Thoracic aorta (tissue), 2 donors: ENCODE data around the gene ASAP2. TPM values are rescaled to one million over a fixed set of nuclear protein-coding genes. Genes with fewer than 3 reads are reported as not detected.

Experiments
- ATAC-seq: fragments of 150-250 bp; one replicate; pipeline ENCODE4 v1.8.0; 2017; ENCODE audit warnings: low read depth; ENCODE audit not compliant: insufficient number of reproducible peaks, low FRiP score
- DNase-seq: peaks from one replicate; pipeline ENCODE4 v3.0.0-alpha.2; 2020; ENCODE audit warnings: low spot score
- H3K27ac ChIP-seq, 2 donors: fragments of 200-600 bp; sonication (generic); 1 replicate in 1 of 2; 2 replicates in 1 of 2; pipeline ENCODE4 v1.5.1; 2016; ENCODE audit warnings: mild to moderate bottlenecking in 2 of 2, moderate library complexity in 2 of 2
- H3K27me3 ChIP-seq: fragments of 200-600 bp; sonication (generic); replicated peaks from 2 replicates; pipeline ENCODE4 v1.6.0; 2016; ENCODE audit warnings: mild to moderate bottlenecking; ENCODE audit not compliant: insufficient read depth
- H3K36me3 ChIP-seq: fragments of 200-600 bp; sonication (generic); one replicate; pipeline ENCODE4 v1.5.1; 2016
- H3K4me1 ChIP-seq, 2 donors: fragments of 200-600 bp; sonication (generic); 1 replicate in 1 of 2; 2 replicates in 1 of 2; pipeline versions ENCODE4 v1.5.1 to v1.6.0; 2016; ENCODE audit warnings: low read depth in 2 of 2, mild to moderate bottlenecking in 1 of 2; ENCODE audit not compliant: control insufficient read depth in 1 of 2
- H3K4me3 ChIP-seq: fragments of 200-600 bp; sonication (generic); 2 replicates; pipeline ENCODE4 v1.5.1; 2016; ENCODE audit warnings: mild to moderate bottlenecking
- H3K9me3 ChIP-seq: fragments of 200-600 bp; sonication (generic); 2 replicates; pipeline ENCODE4 v1.5.1; 2016
- total RNA-seq, 2 donors: library from RNA; depleted of rRNA; stranded (reverse); fragments of >200 nt; gene quantifications; one replicate each; pipeline versions ENCODE4 v1.1.0 to v1.2.3, GENCODE V29; 2016
- TF ChIP-seq, protein P1 (sequence below): fragments of 200-600 bp; sonication (generic); IDR thresholded peaks from one replicate; pipeline ENCODE4 v1.5.1; 2019; ENCODE audit warnings: antibody characterized with exemption

The ASAP2 gene
- total RNA-seq, 2 donors from 2014 or later, result 58.1 to 102 TPM

DNA sequence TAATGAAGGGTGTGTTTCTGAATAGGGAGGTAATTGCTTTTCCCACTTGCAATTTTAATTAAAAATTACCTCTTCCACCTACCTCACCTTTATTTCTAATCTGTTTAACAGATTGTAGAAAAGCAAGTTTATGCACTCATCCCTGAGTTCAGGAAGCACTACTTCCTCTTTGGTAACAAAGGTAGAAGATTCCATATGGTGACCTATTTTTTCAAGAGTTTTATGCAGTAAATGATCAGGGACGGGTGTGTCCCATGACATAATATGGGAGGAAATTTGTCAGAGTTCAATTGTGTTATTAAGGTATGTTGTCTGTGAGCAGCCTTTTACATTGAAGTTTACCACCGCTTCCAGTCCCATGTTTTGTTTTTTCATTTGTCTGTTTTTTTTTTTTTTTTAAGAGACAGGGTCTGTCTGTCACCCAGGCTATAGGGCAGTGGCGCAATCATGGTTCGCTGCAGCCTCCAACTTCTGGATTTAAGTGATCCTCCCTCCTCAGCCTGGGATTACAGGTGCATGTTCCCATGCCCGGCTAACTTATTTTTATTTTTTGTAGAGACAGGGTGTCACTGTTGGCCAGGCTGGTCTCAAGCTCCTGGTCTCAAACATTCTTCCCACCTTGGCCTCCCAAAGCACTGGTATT lies 68.2 kb downstream of the ASAP2 start:
- H3K4me1 ChIP-seq, result peaks cover 16 to 53% of the 10 kb centered on the region in 2 donors
- no peaks in the 10 kb centered on the region for H3K27me3 ChIP-seq
- TF ChIP-seq, protein P1, sequence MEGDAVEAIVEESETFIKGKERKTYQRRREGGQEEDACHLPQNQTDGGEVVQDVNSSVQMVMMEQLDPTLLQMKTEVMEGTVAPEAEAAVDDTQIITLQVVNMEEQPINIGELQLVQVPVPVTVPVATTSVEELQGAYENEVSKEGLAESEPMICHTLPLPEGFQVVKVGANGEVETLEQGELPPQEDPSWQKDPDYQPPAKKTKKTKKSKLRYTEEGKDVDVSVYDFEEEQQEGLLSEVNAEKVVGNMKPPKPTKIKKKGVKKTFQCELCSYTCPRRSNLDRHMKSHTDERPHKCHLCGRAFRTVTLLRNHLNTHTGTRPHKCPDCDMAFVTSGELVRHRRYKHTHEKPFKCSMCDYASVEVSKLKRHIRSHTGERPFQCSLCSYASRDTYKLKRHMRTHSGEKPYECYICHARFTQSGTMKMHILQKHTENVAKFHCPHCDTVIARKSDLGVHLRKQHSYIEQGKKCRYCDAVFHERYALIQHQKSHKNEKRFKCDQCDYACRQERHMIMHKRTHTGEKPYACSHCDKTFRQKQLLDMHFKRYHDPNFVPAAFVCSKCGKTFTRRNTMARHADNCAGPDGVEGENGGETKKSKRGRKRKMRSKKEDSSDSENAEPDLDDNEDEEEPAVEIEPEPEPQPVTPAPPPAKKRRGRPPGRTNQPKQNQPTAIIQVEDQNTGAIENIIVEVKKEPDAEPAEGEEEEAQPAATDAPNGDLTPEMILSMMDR, result no peak
- DNase-seq (no peak), ATAC-seq (no peak)
- H3K36me3 ChIP-seq, result no peaks in the 10 kb centered on the region
- H3K4me3 ChIP-seq, result no peak overlapping the region
- no peak overlapping the region for H3K27ac ChIP-seq
- H3K9me3 ChIP-seq, result no peaks in the 10 kb centered on the region

DNA sequence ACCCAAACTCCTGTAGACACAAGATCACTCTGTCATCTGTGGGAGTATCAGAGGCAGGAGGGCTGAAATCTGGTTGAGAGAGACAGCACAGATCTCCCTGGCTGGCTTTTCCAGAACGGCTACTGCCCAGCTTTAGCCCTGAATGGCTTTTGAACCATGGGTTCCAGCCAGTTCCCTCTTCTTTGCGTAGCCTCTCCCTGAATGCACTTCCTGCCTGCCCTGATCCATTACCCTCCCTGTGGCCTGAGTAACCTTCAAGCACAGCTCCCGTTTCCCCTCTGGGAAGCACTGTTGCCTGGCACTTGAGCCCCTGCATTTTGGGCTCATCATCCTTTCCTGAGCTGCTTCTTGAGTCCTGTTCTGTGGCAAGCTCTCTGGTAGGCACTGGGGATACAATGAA lies 68.8 kb downstream of the ASAP2 start:
- no peaks in the 10 kb centered on the region for H3K9me3 ChIP-seq
- TF ChIP-seq, protein P1, result no peak
- ATAC-seq, result no peak
- DNase-seq, result no peak
- H3K27ac ChIP-seq, result no peak overlapping the region
- peaks cover 16 to 53% of the 10 kb centered on the region in 2 donors for H3K4me1 ChIP-seq
- no peak overlapping the region for H3K4me3 ChIP-seq
- no peaks in the 10 kb centered on the region for H3K27me3 ChIP-seq
- no peaks in the 10 kb centered on the region for H3K36me3 ChIP-seq

DNA sequence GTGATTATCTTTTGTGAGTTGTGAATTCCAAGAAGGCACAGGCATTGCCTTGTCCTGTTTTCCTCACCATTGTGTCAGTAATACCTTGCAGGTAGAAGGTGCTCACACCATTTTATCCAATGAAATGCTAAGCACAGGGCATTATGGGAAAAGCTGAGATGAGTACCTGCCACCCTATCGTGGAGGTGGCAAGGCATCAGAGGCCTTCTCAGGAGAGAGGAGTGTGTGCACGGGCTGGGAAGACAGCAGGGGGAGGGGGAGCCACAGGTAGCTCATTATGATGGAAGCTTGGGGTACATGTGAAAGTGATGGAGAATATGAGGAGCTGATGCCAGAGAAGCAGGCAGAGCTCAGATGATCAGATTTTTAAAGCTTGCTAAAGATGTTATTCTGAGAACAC lies 69.5 kb downstream of the ASAP2 start:
- Histone ChIP-seq H3K4me3 (no peak overlapping the region), H3K36me3 (no peaks in the 10 kb centered on the region), H3K4me1 (peaks cover 16 to 55% of the 10 kb centered on the region in 2 donors), H3K27ac (no peak overlapping the region), H3K9me3 (no peaks in the 10 kb centered on the region), H3K27me3 (no peaks in the 10 kb centered on the region)
- TF ChIP-seq, protein P1, result no peak
- DNase-seq, result no peak
- no peak for ATAC-seq

DNA sequence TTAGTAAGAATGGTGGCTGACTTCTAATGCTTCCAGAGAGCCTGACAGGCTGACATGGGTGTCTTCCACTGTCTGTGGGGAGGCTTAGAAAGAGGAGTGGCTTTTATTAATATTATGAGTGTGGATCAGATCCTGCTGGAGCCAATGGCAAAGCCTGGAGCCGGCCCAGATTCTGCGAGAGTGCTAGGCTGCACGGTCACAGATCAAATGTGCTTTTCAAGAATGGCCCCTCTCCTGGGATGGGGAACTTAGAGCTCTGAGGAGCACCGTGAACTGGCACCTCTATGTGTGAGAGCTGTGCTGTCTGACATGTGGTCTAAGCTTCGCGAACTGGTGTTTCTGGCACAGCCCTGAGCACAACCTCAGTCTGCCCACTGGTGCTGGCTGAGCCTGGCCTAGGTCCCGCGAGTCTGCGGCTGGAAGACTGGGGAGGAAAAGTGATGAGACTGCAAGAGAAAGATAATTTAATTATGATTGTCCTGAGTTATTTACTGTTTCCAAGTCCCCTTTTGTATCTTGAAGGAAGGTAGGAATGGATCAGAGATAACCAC lies 70.4 kb downstream of the ASAP2 start:
- H3K9me3 ChIP-seq, result no peaks in the 10 kb centered on the region
- DNase-seq, result no peak
- H3K27ac ChIP-seq, result no peak overlapping the region
- TF ChIP-seq, protein P1, result no peak
- H3K4me3 ChIP-seq, result no peak overlapping the region
- no peaks in the 10 kb centered on the region for H3K36me3 ChIP-seq
- peaks cover 20 to 64% of the 10 kb centered on the region in 2 donors for H3K4me1 ChIP-seq
- no peaks in the 10 kb centered on the region for H3K27me3 ChIP-seq
- no peak for ATAC-seq

DNA sequence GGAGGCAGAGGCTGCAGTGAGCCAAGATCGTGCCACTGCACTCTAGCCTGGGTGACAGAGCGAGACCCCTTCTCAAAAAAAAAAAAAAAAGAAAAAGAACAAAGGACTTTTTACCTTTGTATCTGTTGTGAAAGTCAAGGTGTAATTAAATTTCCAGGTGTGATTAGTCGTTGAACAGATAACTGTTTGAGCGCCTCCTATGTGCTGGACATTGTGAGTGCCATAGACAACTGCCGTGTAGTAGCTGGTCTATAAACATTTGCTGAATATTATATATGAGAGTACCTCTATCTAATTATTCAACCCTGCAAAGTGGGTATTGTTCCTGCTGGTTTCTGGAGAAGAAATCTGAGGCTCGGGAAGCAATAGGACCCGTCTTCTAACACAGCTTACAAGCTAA lies 71.8 kb downstream of the ASAP2 start:
- Histone ChIP-seq H3K27me3 (no peaks in the 10 kb centered on the region), H3K36me3 (no peaks in the 10 kb centered on the region), H3K4me3 (no peak overlapping the region), H3K4me1 (peaks cover 25 to 78% of the 10 kb centered on the region in 2 donors), H3K27ac (no peak overlapping the region), H3K9me3 (no peaks in the 10 kb centered on the region)
- ATAC-seq (no peak), DNase-seq (no peak)
- TF ChIP-seq, protein P1, result no peak
